Astrocyte of the spinal cord (primary cell): ENCODE data around the gene DDX54.

Source experiments
- DNase-seq: peaks from one replicate; pipeline ENCODE4 v3.0.0; 2011; ENCODE audit warnings: low read depth, low spot score
- H3K4me3 ChIP-seq: 2 replicates; pipeline ENCODE4 v1.5.1; 2011; ENCODE audit warnings: low read depth, mild to moderate bottlenecking, low read length, moderate library complexity
- CTCF ChIP-seq: IDR thresholded peaks from 2 replicates; pipeline ENCODE4 v1.5.1; 2012; ENCODE audit warnings: low read depth, mild to moderate bottlenecking, low read length, inconsistent platforms
- in situ Hi-C: cut with HindIII; loops from 2 replicates; pipeline ENCODE4 v1.10.0; 2017; ENCODE audit warnings: low sequenced_read_pairs

Gene DDX54

DNA sequence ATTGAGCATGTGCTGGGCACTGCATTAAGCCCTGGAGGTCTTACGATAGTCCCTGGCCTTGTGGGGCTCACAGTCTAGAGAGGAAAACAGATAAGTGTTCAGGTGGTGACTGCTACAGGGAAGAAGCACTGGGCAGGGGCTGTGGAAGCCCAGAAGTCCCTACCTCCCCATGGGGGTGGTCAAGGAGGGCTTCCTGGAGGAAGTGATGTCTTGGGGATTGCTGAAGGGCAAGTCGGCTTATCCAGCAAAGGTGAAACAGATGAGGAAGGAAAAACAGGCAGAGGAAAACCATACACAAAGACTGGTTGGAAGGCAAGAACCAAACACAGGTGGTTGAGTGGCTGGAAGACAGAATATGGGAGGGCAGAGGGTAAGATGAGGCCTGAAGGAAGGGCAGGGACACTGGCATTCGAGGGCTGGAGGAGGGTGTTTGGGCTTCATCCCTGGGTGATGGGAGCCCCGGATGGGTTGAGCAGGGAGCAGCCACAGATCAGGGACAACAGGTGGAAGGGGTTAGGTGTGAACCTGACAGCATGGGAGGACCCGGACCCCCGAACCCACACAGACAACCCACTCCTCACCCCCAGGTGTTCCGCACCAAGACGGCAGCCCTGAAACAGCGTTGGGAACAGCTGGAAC is 33.0 kb downstream of the DDX54 start:
- no peak for TF ChIP-seq CTCF
- no peak for DNase-seq
- H3K4me3 ChIP-seq = no peak overlapping the region
- in situ Hi-C loops = no loop called here

DNA sequence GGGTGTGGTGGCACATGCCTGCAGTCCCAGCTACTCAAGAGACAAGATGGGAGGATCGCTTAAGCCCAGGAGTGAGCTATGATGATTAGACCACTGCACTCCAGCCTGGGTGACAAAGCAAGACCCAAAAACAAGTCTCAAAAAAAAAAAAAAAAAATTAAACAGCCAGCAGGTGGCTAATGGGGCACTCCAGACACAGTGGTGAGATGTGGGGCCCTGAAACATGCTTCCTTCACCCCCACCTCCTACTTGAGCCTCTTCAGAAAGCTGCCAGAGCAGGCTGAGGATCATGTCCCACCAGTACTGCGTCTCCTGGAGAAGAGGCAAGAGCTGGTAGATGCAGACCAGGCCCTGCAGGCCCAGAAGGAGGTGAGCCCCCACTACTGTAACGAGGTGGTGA is 33.6 kb downstream of the DDX54 start:
- no peak for TF ChIP-seq CTCF
- no peak overlapping the region for H3K4me3 ChIP-seq
- in situ Hi-C loops = no loop called here
- no peak for DNase-seq

DNA sequence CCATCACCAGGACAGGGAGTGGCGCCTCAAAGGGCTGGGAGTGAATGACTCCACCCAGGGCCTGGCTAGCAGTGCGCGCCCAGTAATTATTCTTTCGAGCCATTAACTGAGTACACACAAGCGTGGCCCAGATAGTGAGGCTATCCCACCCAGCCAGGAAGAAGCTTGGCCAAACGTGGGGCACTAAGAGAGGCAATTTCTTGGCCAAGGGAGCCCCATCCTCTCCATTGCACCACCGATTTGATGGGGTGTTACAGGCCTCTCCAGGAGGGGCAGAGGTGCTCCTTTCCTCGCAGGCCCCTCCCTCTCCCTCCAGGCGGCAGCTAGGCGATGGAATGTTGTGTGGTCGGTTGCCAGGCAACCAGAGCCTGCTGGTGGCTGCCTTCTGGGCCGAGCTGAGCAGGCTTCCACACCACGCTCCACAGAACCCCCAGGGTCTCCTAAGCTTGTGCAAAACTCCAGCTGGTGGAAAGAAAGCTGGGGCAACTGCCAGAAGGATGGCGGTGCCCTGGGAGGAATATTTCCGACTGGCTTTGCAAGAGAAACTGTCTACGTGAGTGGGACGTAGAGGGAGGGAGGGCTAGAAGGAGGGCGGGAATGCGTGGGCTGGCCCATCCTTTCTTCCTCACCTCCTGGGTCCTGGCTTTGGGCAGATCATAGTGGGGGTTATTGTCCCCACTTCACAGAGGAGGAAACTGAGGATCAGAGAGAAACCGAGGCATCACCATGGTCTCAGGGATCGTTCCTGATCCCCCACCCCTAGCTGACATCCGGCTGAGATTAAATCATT is 35.7 kb downstream of the DDX54 start, which contains the start of gene CFAP73:
Gene CFAP73 (plus strand): TSS at position 364 of the 790 bp plus-strand sequence. CDS start 134 bp downstream, at position 498.
- in situ Hi-C loops = no loop called here
- peak; percentile 85 for DNase-seq
- no peak within 1 kb of the TSS for H3K4me3 ChIP-seq

GRCh38 chr12:113146999-113147398 is 38.3 kb downstream of the DDX54 start:
- H3K4me3 ChIP-seq = no peak overlapping the region
- in situ Hi-C loops = no loop called here
- no peak for DNase-seq
- TF ChIP-seq CTCF = no peak

More for the DNA sequence above, 35.7 kb downstream of the DDX54 start, which contains the start of gene CFAP73:
- TF ChIP-seq CTCF = peak; percentile 7

DNA sequence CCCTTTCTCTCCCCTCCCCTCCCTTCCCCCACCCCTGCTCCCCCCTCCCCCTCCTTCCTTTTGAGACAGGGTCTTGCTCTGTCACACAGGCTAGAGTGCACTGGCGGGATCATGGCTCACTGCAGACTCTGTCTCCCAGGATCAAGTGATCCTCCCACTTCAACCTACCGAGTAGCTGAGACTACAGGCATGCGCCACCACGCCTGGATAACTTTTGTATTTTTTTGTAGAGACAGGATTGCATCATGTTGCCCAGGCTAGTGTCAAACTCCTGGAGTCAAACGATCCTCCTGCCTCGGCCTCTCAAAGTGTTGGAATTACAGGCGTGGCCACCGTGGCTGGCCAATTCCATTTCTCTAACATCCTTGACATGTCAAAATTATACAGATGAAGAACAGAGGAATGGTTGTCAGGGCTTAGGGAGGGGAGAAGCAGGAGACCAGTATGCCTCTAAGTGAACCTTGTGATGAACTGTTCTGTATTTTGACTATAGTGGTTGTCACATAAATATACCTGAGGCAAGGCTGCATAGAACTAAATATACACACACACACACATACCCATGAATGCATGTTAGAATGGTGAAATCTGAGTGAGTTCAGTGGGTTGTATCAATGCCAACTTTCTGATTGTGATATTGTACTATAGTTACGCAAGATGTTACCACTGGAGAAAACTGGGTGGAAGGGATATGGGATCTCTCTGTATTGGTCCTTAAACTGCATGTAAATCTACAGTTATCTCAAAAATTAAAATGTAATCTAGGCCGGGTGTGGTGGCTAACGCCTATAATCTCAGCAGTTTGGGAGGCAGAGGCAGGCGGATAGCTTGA is 39.3 kb downstream of the DDX54 start:
- DNase-seq = no peak
- in situ Hi-C loops = no loop called here
- no peak for TF ChIP-seq CTCF
- H3K4me3 ChIP-seq = no peak overlapping the region

DNA sequence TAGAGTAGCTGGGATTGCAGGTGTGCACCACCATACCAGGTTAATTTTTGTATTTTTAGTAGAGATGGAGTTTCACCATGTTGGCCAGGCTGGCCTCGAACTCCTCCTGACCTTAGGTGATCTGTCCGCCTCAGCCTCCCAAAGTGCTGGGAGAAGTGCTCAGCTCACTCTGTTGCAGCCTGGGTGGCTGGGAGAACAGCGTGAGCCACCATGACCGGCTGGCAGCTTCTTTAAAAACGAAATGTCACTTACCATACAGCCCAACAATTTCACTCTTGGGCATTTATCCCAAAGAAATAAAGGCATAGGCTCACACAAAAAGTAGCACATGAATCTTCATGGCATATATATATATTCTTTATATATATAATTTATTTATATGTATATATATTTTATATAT is 40.5 kb downstream of the DDX54 start:
- H3K4me3 ChIP-seq = no peak overlapping the region
- DNase-seq = no peak
- in situ Hi-C loops = no loop called here
- no peak for TF ChIP-seq CTCF
